ENCODE measurements around the gene RANBP3. TPM values are rescaled to one million over a fixed set of nuclear protein-coding genes. Genes with fewer than 3 reads are reported as not detected.

Gene RANBP3
- total RNA-seq, 2 experiments from 2014 or later: 104 to 108 TPM

- H3K4me1 Mint-ChIP-seq: peaks cover 2% of the 10 kb centered on the region
- H3K36me3 Mint-ChIP-seq: peaks cover 9% of the 10 kb centered on the region
- no peaks in the 10 kb centered on the region for H3K27me3 Mint-ChIP-seq
- POLR2A ChIA-PET: no interaction called here
- no peaks in the 10 kb centered on the region for H3K9me3 Mint-ChIP-seq
- no peak overlapping the region for H3K4me3 Mint-ChIP-seq
- H3K27ac Mint-ChIP-seq: no peak overlapping the region
- ATAC-seq (ENCODE audit: low read depth) (no peak), DNase-seq (no peak)
Measured at GRCh38 chr19:5926641-5927440, 51.1 kb downstream of the RANBP3 start.

- Mint-ChIP-seq H3K9me3 (no peaks in the 10 kb centered on the region), H3K27me3 (no peaks in the 10 kb centered on the region), H3K36me3 (peaks cover 11% of the 10 kb centered on the region), H3K4me3 (no peak overlapping the region), H3K27ac (no peak overlapping the region), H3K4me1 (peaks cover 4% of the 10 kb centered on the region)
- DNase-seq (no peak), ATAC-seq (ENCODE audit: low read depth) (no peak)
- POLR2A ChIA-PET: no interaction called here
Measured at GRCh38 chr19:5925830-5926427, 52.0 kb downstream of the RANBP3 start.

GRCh38 chr19:5923356-5923755, 54.6 kb downstream of the RANBP3 start:
- peaks cover 10% of the 10 kb centered on the region for H3K36me3 Mint-ChIP-seq
- ATAC-seq (ENCODE audit: low read depth) (no peak), DNase-seq (no peak)
- H3K9me3 Mint-ChIP-seq: no peaks in the 10 kb centered on the region
- H3K27ac Mint-ChIP-seq: peak overlapping the region; percentile 34
- POLR2A ChIA-PET: no interaction called here
- peaks cover 4% of the 10 kb centered on the region for H3K4me1 Mint-ChIP-seq
- H3K27me3 Mint-ChIP-seq: no peaks in the 10 kb centered on the region
- H3K4me3 Mint-ChIP-seq: no peak overlapping the region

GRCh38 chr19:5922161-5922545, 55.8 kb downstream of the RANBP3 start:
- DNase-seq: no peak
- POLR2A ChIA-PET: no interaction called here
- no peaks in the 10 kb centered on the region for H3K9me3 Mint-ChIP-seq
- H3K4me1 Mint-ChIP-seq: peaks cover 4% of the 10 kb centered on the region
- no peak for ATAC-seq (ENCODE audit: low read depth)
- H3K36me3 Mint-ChIP-seq: peaks cover 10% of the 10 kb centered on the region
- H3K27ac Mint-ChIP-seq: no peak overlapping the region
- no peaks in the 10 kb centered on the region for H3K27me3 Mint-ChIP-seq
- H3K4me3 Mint-ChIP-seq: no peak overlapping the region

GRCh38 chr19:5921516-5922160, 56.3 kb downstream of the RANBP3 start:
- POLR2A ChIA-PET: interaction anchor here (0.6 to 0.7 kb wide), 2 partner anchors 17 to 60 kb away, joined by 3 to 6 read pairs; partner anchors contain the start of gene VMAC
- peaks cover 8% of the 10 kb centered on the region for H3K36me3 Mint-ChIP-seq

GRCh38 chr19:5918463-5919079, 59.4 kb downstream of the RANBP3 start:
- peaks cover 6% of the 10 kb centered on the region for H3K36me3 Mint-ChIP-seq
- no peak overlapping the region for H3K4me3 Mint-ChIP-seq
- peaks cover 4% of the 10 kb centered on the region for H3K4me1 Mint-ChIP-seq
- ATAC-seq (ENCODE audit: low read depth) (no peak), DNase-seq (no peak)
- H3K27me3 Mint-ChIP-seq: no peaks in the 10 kb centered on the region
- H3K9me3 Mint-ChIP-seq: no peaks in the 10 kb centered on the region
- no peak overlapping the region for H3K27ac Mint-ChIP-seq
- POLR2A ChIA-PET: no interaction called here

More at GRCh38 chr19:5921516-5922160, 56.3 kb downstream of the RANBP3 start:
- peaks cover 4% of the 10 kb centered on the region for H3K4me1 Mint-ChIP-seq
- H3K9me3 Mint-ChIP-seq: no peaks in the 10 kb centered on the region
- H3K27ac Mint-ChIP-seq: no peak overlapping the region
- ATAC-seq (ENCODE audit: low read depth): no peak
- H3K27me3 Mint-ChIP-seq: no peaks in the 10 kb centered on the region
- H3K4me3 Mint-ChIP-seq: no peak overlapping the region
- no peak for DNase-seq

GRCh38 chr19:5917431-5918107, 60.4 kb downstream of the RANBP3 start:
- Mint-ChIP-seq H3K9me3 (no peaks in the 10 kb centered on the region), H3K27me3 (no peaks in the 10 kb centered on the region), H3K36me3 (peaks cover 4% of the 10 kb centered on the region), H3K27ac (no peak overlapping the region), H3K4me1 (peaks cover 4% of the 10 kb centered on the region), H3K4me3 (no peak overlapping the region)
- DNase-seq: no peak
- ATAC-seq (ENCODE audit: low read depth): no peak
- POLR2A ChIA-PET: no interaction called here

- no peak overlapping the region for H3K27ac Mint-ChIP-seq
- H3K27me3 Mint-ChIP-seq: no peaks in the 10 kb centered on the region
- H3K4me3 Mint-ChIP-seq: no peak overlapping the region
Measured at GRCh38 chr19:5916181-5916708, 61.7 kb downstream of the RANBP3 start.

GRCh38 chr19:5915782-5916165, 62.2 kb downstream of the RANBP3 start:
- Mint-ChIP-seq H3K27me3 (no peaks in the 10 kb centered on the region), H3K4me3 (no peak overlapping the region), H3K27ac (no peak overlapping the region), H3K4me1 (no peaks in the 10 kb centered on the region), H3K36me3 (no peaks in the 10 kb centered on the region), H3K9me3 (no peaks in the 10 kb centered on the region)
- POLR2A ChIA-PET: no interaction called here
- ATAC-seq (ENCODE audit: low read depth): no peak
- DNase-seq: no peak

More at GRCh38 chr19:5916181-5916708, 61.7 kb downstream of the RANBP3 start:
- Mint-ChIP-seq H3K4me1 (no peaks in the 10 kb centered on the region), H3K9me3 (no peaks in the 10 kb centered on the region), H3K36me3 (no peaks in the 10 kb centered on the region)
- POLR2A ChIA-PET: no interaction called here
- DNase-seq: no peak
- ATAC-seq (ENCODE audit: low read depth): no peak

- H3K4me1 Mint-ChIP-seq: no peaks in the 10 kb centered on the region
- H3K27ac Mint-ChIP-seq: no peak overlapping the region
- no peak for DNase-seq
- no peaks in the 10 kb centered on the region for H3K36me3 Mint-ChIP-seq
- no peaks in the 10 kb centered on the region for H3K27me3 Mint-ChIP-seq
- no peaks in the 10 kb centered on the region for H3K9me3 Mint-ChIP-seq
- no peak for ATAC-seq (ENCODE audit: low read depth)
- no peak overlapping the region for H3K4me3 Mint-ChIP-seq
- POLR2A ChIA-PET: interaction anchor here (0.6 to 1.0 kb wide), 2 partner anchors 11 to 87 kb away, joined by 3 read pairs; partner anchors contain the start of gene VMAC
Measured at GRCh38 chr19:5914946-5915781, 62.8 kb downstream of the RANBP3 start.

GRCh38 chr19:5914358-5914774, 63.6 kb downstream of the RANBP3 start:
- POLR2A ChIA-PET: interaction anchor here (0.9 to 1.0 kb wide), 2 partner anchors 10 to 87 kb away, joined by 3 read pairs; no protein-coding TSS in a partner anchor
- H3K4me1 Mint-ChIP-seq: no peaks in the 10 kb centered on the region
- DNase-seq: no peak
- no peak for ATAC-seq (ENCODE audit: low read depth)
- no peaks in the 10 kb centered on the region for H3K36me3 Mint-ChIP-seq
- no peaks in the 10 kb centered on the region for H3K27me3 Mint-ChIP-seq
- no peaks in the 10 kb centered on the region for H3K9me3 Mint-ChIP-seq
- H3K27ac Mint-ChIP-seq: no peak overlapping the region
- no peak overlapping the region for H3K4me3 Mint-ChIP-seq

- Mint-ChIP-seq H3K4me3 (no peak within 1 kb of the TSS), H3K27me3 (no peaks in the 10 kb centered on the region), H3K4me1 (no peaks in the 10 kb centered on the region), H3K27ac (no peak within 1 kb of the TSS), H3K36me3 (no peaks in the 10 kb centered on the region), H3K9me3 (no peaks in the 10 kb centered on the region)
- no peak for DNase-seq
- ATAC-seq (ENCODE audit: low read depth): no peak
- POLR2A ChIA-PET: interaction anchor here (0.7 to 1.0 kb wide), 3 partner anchors 10 to 86 kb away, joined by 3 read pairs; partner anchors contain the start of gene RANBP3
Measured at GRCh38 chr19:5913739-5914357, 64.1 kb downstream of the RANBP3 start, which contains the start of gene CAPS. Gene CAPS, plus strand, starts transcription at chr19:5914254. Its CDS starts 153 bp downstream, at chr19:5914407.

Data from activated naive CD8-positive, alpha-beta T cell treated with anti-CD3 and anti-CD28 coated beads, Interleukin-2, amount 10 ng/mL, durations not matched to agents 7 days and 5 days (primary cell).